ENCODE measurements around the gene UCHL3.

- TF ChIP-seq EZH2 (IDR thresholded peaks at IDR 0.05) (no peak), CTCF (IDR thresholded peaks at IDR 0.05) (no peak)
These were observed 44.3 kb upstream of the UCHL3 start for GRCh38 chr13:75505327-75505726.

Data from neural progenitor cell (in vitro differentiated cells).